PC-3 (cell line): ENCODE results near the gene DUSP19.

Experiments
- CTCF ChIP-seq: fragments of 300-600 bp; sonication (generic); conservative IDR thresholded peaks from 2 replicates; pipeline ENCODE4 v1.5.1; 2017; ENCODE audit warnings: antibody characterized with exemption, low read depth, mild to moderate bottlenecking, low read length
- EZH2 ChIP-seq: fragments of 300-600 bp; sonication (generic); IDR thresholded peaks from one replicate; pipeline ENCODE4 v1.6.1; 2017; ENCODE audit warnings: antibody characterized with exemption, mild to moderate bottlenecking, low read length; ENCODE audit not compliant: unreplicated experiment

- TF ChIP-seq EZH2 (no peak), CTCF (no peak)
Measured at GRCh38 chr2:183057333-183057985, 21.1 kb upstream of the DUSP19 start.
